ENCODE results near the gene TMEM163. TPM values are rescaled to one million over a fixed set of nuclear protein-coding genes. Genes with fewer than 3 reads are reported as not detected.

TMEM163 gene
- total RNA-seq, 3 donors from 2014 or later: 0.41 to 1.5 (median 0.60) TPM

DNA sequence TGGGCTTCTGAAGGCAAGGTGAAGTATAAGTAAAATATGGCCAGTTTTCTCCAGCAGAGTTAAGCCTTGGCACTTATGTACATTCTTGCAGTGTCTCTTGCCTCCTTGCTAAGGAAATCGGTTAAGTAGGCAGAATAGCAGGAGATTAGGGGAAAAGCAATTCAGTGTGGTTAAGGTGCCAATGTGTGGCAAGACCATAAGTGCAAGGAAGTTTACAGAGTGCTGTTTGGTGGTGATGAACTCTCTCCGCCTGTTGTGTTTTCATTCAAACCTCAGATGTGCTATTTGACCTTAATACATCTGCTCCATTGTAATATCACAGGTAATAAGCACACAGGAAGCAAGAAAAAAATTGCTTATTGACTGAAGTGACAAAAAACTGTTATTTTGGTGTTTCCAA is 308.8 kb downstream of the TMEM163 start:
- H3K4me3 ChIP-seq: no peak overlapping the region
- intact Hi-C loops (cut with DNase I, micrococcal nuclease): loop anchor here (5.0 kb wide), 1 partner anchor 293 kb away; no protein-coding TSS in a partner anchor
- no peak for DNase-seq
- TF ChIP-seq, protein P1, sequence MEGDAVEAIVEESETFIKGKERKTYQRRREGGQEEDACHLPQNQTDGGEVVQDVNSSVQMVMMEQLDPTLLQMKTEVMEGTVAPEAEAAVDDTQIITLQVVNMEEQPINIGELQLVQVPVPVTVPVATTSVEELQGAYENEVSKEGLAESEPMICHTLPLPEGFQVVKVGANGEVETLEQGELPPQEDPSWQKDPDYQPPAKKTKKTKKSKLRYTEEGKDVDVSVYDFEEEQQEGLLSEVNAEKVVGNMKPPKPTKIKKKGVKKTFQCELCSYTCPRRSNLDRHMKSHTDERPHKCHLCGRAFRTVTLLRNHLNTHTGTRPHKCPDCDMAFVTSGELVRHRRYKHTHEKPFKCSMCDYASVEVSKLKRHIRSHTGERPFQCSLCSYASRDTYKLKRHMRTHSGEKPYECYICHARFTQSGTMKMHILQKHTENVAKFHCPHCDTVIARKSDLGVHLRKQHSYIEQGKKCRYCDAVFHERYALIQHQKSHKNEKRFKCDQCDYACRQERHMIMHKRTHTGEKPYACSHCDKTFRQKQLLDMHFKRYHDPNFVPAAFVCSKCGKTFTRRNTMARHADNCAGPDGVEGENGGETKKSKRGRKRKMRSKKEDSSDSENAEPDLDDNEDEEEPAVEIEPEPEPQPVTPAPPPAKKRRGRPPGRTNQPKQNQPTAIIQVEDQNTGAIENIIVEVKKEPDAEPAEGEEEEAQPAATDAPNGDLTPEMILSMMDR (IDR thresholded peaks at IDR 0.05): no peak
- peaks cover 15% of the 10 kb centered on the region for H3K4me1 ChIP-seq (ENCODE audit: low read depth)
- H3K36me3 ChIP-seq (ENCODE audit: low read depth): no peaks in the 10 kb centered on the region
- no peak for ATAC-seq
- H3K9me3 ChIP-seq: no peaks in the 10 kb centered on the region

DNA sequence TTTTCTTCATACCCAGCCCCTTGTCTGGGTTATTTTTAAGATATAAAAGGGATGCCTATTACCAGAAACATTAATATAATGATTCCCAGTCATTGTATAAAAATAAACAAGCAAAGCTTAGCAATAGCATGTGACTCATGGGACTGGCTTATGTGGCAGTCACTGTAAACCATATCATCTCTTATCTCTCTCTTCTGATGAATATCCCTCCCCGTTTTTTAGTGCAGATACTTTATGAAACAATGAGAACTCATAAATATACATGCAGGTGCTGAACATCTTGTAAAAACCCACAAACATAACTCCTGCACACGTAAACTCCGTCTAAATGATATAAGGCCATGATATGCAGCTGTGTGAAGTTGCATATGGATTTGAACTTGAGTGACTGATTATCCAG is 310.0 kb downstream of the TMEM163 start:
- DNase-seq (no peak), ATAC-seq (no peak)
- H3K36me3 ChIP-seq (ENCODE audit: low read depth): no peaks in the 10 kb centered on the region
- no peaks in the 10 kb centered on the region for H3K9me3 ChIP-seq
- intact Hi-C loops (cut with DNase I, micrococcal nuclease): no loop called here
- TF ChIP-seq, protein P1 (IDR thresholded peaks at IDR 0.05): no peak
- no peak overlapping the region for H3K4me3 ChIP-seq
- H3K4me1 ChIP-seq (ENCODE audit: low read depth): peaks cover 13% of the 10 kb centered on the region

DNA sequence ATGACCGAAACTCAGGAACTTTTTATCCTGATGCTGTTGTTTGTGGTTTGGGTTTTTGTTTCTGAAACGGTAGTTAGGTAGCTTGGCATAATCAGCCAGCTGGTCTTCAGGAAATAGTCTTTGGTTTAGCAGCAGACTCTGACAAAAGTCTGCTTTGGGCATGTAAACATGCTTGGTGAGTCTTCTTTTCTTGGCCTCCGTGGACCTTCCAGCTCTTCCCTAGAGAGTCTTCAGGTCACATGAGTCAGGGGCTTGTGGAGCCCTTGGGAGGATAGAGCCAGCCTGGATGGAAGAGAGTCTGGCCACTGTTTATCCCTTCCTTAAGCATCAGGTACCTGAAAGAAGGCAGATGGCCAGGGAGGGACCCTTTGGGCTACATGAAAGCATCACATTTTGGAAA is 310.4 kb downstream of the TMEM163 start:
- peaks cover 9% of the 10 kb centered on the region for H3K4me1 ChIP-seq (ENCODE audit: low read depth)

DNA sequence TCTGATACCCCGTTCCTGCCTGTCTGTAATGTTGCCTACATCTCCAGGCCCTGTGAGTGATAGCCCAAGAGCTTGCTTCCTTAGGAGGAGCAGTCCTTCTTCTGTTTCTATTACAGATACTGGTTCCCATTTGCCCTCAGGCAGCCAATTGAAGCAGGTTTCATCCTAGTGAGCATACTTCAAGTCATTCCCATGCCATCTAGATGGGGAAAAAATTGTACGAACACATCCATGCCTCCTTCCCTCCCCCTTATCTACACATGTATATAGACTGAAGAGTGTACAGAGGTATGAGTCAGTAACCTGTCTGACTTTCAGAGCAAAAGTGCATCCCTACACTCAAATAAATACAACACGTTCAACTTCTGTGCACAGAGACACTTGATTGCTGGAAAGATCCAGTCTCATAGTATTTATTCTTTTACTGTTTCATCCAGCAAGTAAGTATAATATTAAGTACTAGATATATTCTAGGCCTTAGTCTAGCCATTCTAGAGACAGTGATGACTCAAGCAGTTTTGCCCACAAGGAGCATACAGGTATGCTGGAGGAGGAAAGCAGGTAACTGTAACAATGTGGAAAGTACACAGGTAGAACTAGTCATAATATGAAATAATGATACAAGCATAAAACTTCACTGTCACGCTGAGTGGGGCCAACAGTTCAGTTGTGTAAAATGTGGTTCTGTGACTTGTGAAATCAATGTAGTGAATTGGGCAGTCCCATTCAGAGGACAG is 311.5 kb downstream of the TMEM163 start:
- Histone ChIP-seq H3K4me1 (ENCODE audit: low read depth) (peaks cover 9% of the 10 kb centered on the region), H3K9me3 (no peaks in the 10 kb centered on the region), H3K36me3 (ENCODE audit: low read depth) (no peaks in the 10 kb centered on the region), H3K4me3 (no peak overlapping the region)
- TF ChIP-seq, protein P1 (IDR thresholded peaks at IDR 0.05): no peak
- no peak for ATAC-seq
- intact Hi-C loops (cut with DNase I, micrococcal nuclease): no loop called here
- no peak for DNase-seq

More for the DNA sequence above, 310.4 kb downstream of the TMEM163 start:
- no peak overlapping the region for H3K4me3 ChIP-seq
- H3K9me3 ChIP-seq: no peaks in the 10 kb centered on the region
- ATAC-seq: no peak
- no peak for DNase-seq
- H3K36me3 ChIP-seq (ENCODE audit: low read depth): no peaks in the 10 kb centered on the region
- intact Hi-C loops (cut with DNase I, micrococcal nuclease): no loop called here
- TF ChIP-seq, protein P1 (IDR thresholded peaks at IDR 0.05): no peak

DNA sequence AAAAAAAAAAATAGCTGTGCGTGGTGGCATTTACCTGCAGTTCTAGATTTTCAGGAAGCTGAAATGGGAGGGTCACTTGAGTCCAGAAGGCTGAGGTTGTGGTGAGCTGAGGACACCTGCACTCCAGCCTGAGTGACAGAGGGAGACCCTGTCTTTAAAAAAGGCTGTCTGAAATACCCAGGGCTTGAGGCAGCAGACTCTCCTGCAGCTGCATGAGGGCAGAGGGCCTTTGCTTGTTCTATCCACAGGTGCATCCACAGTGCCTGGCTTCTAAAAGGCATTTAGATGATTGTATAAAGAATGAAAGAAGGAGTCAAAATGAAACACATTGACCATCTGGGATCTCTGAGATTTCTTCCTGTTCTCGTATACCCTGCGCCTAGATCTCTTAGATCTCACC is 312.1 kb downstream of the TMEM163 start:
- no peak for DNase-seq
- no peak for ATAC-seq
- intact Hi-C loops (cut with DNase I, micrococcal nuclease): no loop called here
- Histone ChIP-seq H3K9me3 (no peaks in the 10 kb centered on the region), H3K4me1 (ENCODE audit: low read depth) (peaks cover 7% of the 10 kb centered on the region), H3K4me3 (no peak overlapping the region), H3K36me3 (ENCODE audit: low read depth) (no peaks in the 10 kb centered on the region)
- TF ChIP-seq, protein P1 (IDR thresholded peaks at IDR 0.05): no peak
